ENCODE results near the gene PIGZ. TPM values are rescaled to one million over a fixed set of nuclear protein-coding genes. Genes with fewer than 3 reads are reported as not detected.

Gene PIGZ
- total and polyA plus RNA-seq, 2 experiments from 2014 or later: 18.0 to 32.6 TPM

DNA sequence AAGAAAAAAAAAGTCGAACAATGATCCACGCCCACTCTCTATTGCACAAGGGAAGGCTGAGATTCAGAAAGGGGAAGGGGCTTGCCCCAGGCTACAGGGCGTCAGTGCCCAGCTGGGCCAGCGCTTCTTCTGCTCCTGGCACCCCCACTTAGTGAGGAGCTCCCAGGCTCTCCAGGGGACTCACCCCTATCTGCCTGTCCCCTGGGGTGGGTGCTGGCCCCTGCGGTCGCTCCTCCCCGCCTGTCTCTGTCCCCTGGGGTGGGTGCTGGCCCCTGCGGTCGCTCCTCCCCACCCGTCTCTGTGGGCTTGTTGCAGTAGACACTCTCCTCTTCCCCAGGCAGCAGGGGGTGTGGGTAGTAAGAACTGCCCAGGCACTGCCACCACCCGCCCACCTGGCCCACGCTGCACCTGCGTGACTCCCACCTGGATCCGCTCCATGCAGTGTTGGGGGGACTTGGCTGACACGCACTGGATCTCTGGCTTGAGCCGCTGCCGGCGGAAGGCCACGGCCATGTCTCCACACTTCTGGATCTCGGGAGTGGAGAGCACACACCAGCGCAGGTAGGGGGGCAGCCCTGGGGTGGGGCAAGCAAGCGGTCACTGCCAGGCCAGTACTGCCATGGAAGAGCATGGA is 46.4 kb upstream of the PIGZ start:
- no peak for DNase-seq (ENCODE audit: low spot score)
- Histone ChIP-seq H3K4me3 (no peak overlapping the region), H2AFZ (no peak overlapping the region), H3K9me3 (ENCODE audit: low read depth) (no peaks in the 10 kb centered on the region), H3K79me2 (no peaks in the 10 kb centered on the region), H4K20me1 (ENCODE audit: insufficient read depth, poor library complexity, severe bottlenecking) (no peaks in the 10 kb centered on the region), H3K9me2 (replicated peaks; ENCODE audit: insufficient read depth) (no peaks in the 10 kb centered on the region), H3K27me3 (no peaks in the 10 kb centered on the region), H3K4me1 (ENCODE audit: insufficient read depth) (no peaks in the 10 kb centered on the region), H3K4me2 (no peak overlapping the region), H3K36me3 (replicated peaks; ENCODE audit: insufficient read depth, low read depth) (no peaks in the 10 kb centered on the region), H3K27ac (no peak overlapping the region)
- WGBS (ENCODE audit: low lambda C conversion rate, missing lambda C conversion rate): 95% methylated on average over 22 of the region's 22 CpGs
- TF ChIP-seq, protein P1, sequence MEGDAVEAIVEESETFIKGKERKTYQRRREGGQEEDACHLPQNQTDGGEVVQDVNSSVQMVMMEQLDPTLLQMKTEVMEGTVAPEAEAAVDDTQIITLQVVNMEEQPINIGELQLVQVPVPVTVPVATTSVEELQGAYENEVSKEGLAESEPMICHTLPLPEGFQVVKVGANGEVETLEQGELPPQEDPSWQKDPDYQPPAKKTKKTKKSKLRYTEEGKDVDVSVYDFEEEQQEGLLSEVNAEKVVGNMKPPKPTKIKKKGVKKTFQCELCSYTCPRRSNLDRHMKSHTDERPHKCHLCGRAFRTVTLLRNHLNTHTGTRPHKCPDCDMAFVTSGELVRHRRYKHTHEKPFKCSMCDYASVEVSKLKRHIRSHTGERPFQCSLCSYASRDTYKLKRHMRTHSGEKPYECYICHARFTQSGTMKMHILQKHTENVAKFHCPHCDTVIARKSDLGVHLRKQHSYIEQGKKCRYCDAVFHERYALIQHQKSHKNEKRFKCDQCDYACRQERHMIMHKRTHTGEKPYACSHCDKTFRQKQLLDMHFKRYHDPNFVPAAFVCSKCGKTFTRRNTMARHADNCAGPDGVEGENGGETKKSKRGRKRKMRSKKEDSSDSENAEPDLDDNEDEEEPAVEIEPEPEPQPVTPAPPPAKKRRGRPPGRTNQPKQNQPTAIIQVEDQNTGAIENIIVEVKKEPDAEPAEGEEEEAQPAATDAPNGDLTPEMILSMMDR (IDR thresholded peaks at IDR 0.05; ENCODE audit: poor library complexity): no peak
- TF ChIP-seq EZH2phosphoT487 (IDR thresholded peaks at IDR 0.05; ENCODE audit: low read depth, severe bottlenecking, unreplicated experiment): no peak
- TF ChIP-seq EZH2 (IDR thresholded peaks at IDR 0.05; ENCODE audit: borderline replicate concordance): no peak

DNA sequence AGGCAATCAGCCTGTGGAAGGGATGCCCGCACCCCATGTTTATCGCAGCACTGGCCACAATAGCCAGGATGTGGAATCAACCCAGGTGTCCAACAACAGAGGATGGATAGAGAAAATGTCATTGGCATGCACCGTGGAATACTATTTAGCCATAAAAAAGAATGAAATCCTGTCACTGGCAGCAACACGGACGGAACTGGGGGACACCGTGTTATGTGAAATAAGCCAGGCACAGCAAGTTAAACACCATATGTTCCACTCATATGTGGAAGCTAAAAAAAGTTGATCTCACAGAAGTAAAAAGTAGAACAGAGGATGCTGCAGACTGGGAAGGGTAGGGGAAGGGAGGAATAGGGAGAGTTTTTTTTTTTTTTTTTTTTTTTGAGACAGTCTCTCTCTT is 45.4 kb upstream of the PIGZ start:
- H3K27ac ChIP-seq: no peak overlapping the region
- H4K20me1 ChIP-seq (ENCODE audit: insufficient read depth, poor library complexity, severe bottlenecking): no peaks in the 10 kb centered on the region
- H3K36me3 ChIP-seq (replicated peaks; ENCODE audit: insufficient read depth, low read depth): no peaks in the 10 kb centered on the region
- no peaks in the 10 kb centered on the region for H3K9me2 ChIP-seq (replicated peaks; ENCODE audit: insufficient read depth)
- H3K9me3 ChIP-seq (ENCODE audit: low read depth): no peaks in the 10 kb centered on the region
- TF ChIP-seq, protein P1 (IDR thresholded peaks at IDR 0.05; ENCODE audit: poor library complexity): no peak
- TF ChIP-seq EZH2 (IDR thresholded peaks at IDR 0.05; ENCODE audit: borderline replicate concordance) (no peak), EZH2phosphoT487 (IDR thresholded peaks at IDR 0.05; ENCODE audit: low read depth, severe bottlenecking, unreplicated experiment) (no peak)
- no peak overlapping the region for H2AFZ ChIP-seq
- H3K4me3 ChIP-seq: no peak overlapping the region
- no peak overlapping the region for H3K4me2 ChIP-seq
- H3K4me1 ChIP-seq (ENCODE audit: insufficient read depth): no peaks in the 10 kb centered on the region
- no peaks in the 10 kb centered on the region for H3K27me3 ChIP-seq
- DNase-seq (ENCODE audit: low spot score): no peak
- no peaks in the 10 kb centered on the region for H3K79me2 ChIP-seq
- 97% methylated on average over 6 of the region's 6 CpGs for WGBS (ENCODE audit: low lambda C conversion rate, missing lambda C conversion rate)

DNA sequence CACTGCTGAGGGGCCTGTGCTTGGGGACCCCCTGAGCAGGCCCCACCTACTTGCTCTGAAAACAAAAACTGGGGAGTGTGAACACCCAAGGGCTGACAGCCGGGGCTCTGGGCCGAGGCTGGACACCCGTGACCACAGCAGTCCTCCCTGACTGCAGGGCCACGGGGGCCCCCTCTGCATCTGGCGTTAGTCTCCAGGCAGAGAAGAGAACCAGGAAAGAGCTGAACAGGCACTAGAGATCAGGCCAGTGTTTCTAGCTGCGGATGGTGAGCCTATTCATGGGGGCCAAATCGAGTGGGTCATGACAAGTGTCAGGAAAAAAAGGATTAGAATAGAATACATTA is 43.9 kb upstream of the PIGZ start:
- Histone ChIP-seq H3K79me2 (no peaks in the 10 kb centered on the region), H3K4me1 (ENCODE audit: insufficient read depth) (no peaks in the 10 kb centered on the region), H3K9me2 (replicated peaks; ENCODE audit: insufficient read depth) (no peaks in the 10 kb centered on the region), H2AFZ (no peak overlapping the region), H3K4me3 (no peak overlapping the region), H3K27me3 (no peaks in the 10 kb centered on the region), H3K4me2 (no peak overlapping the region), H4K20me1 (ENCODE audit: insufficient read depth, poor library complexity, severe bottlenecking) (no peaks in the 10 kb centered on the region), H3K36me3 (replicated peaks; ENCODE audit: insufficient read depth, low read depth) (no peaks in the 10 kb centered on the region), H3K9me3 (ENCODE audit: low read depth) (no peaks in the 10 kb centered on the region), H3K27ac (no peak overlapping the region)
- 89% methylated on average over 7 of the region's 7 CpGs for WGBS (ENCODE audit: low lambda C conversion rate, missing lambda C conversion rate)
- no peak for TF ChIP-seq EZH2 (IDR thresholded peaks at IDR 0.05; ENCODE audit: borderline replicate concordance)
- no peak for TF ChIP-seq EZH2phosphoT487 (IDR thresholded peaks at IDR 0.05; ENCODE audit: low read depth, severe bottlenecking, unreplicated experiment)
- TF ChIP-seq, protein P1 (IDR thresholded peaks at IDR 0.05; ENCODE audit: poor library complexity): no peak
- DNase-seq (ENCODE audit: low spot score): no peak

Data from hepatocyte (in vitro differentiated cells).